Esophagus (tissue), 2 donors: ENCODE measurements around the gene RIPK1. TPM values are rescaled to one million over a fixed set of nuclear protein-coding genes. Genes with fewer than 3 reads are reported as not detected.
"Not testable (repeated sequence)": the region's sequence is repeated elsewhere in the genome, so short reads cannot be mapped to it uniquely, and the experiment has no call there.

ENCODE experiments used
- H3K27ac ChIP-seq, 2 donors: one replicate each; pipeline ENCODE4 v1.5.1; 2013; ENCODE audit warnings: low read depth in 2 of 2, mild to moderate bottlenecking in 2 of 2, inconsistent platforms in 1 of 2, low read length in 1 of 2, moderate library complexity in 1 of 2
- H3K27me3 ChIP-seq, 2 donors: one replicate each; pipeline ENCODE4 v1.6.1; 2013; ENCODE audit warnings: low read length in 2 of 2, control low read depth in 1 of 2, mild to moderate bottlenecking in 1 of 2; ENCODE audit not compliant: insufficient read depth in 2 of 2, control insufficient read depth in 1 of 2
- H3K36me3 ChIP-seq, 2 donors: one replicate each; pipeline ENCODE4 v1.6.1; 2013; ENCODE audit warnings: low read length in 1 of 2; ENCODE audit not compliant: control insufficient read depth in 2 of 2, insufficient read depth in 2 of 2
- H3K4me1 ChIP-seq, 2 donors: one replicate each; pipeline ENCODE4 v1.6.1; 2013; ENCODE audit warnings: low read length in 1 of 2; ENCODE audit not compliant: control insufficient read depth in 2 of 2, insufficient read depth in 2 of 2
- H3K4me3 ChIP-seq, 2 donors: one replicate each; pipeline ENCODE4 v1.5.1; 2013; ENCODE audit warnings: low read length in 2 of 2, mild to moderate bottlenecking in 2 of 2, low read depth in 1 of 2, moderate library complexity in 1 of 2
- H3K9me3 ChIP-seq, 2 donors: one replicate each; pipeline ENCODE4 v1.6.1; 2013; ENCODE audit warnings: mild to moderate bottlenecking in 2 of 2, low read depth in 1 of 2, low read length in 1 of 2, moderate library complexity in 1 of 2; ENCODE audit not compliant: control insufficient read depth in 2 of 2, insufficient read depth in 1 of 2
- WGBS, 2 donors: extraction: QIAGEN DNeasy Blood & Tissue Kit; methylation state at CpG; one replicate each; pipeline ENCODE4 v1.1.7; 2013; 5-methylcytosine and 5-hydroxymethylcytosine counted together
- polyA plus RNA-seq, 2 donors: library from polyadenylated mRNA; stranded (reverse); fragments of 200-250 nt; gene quantifications; one replicate each; pipeline ENCODE4 v1.2.3, GENCODE V29; 2013
- donor health status: healthy with polysubstance abuse.
- donor health status: Bipolar disorder and iron deficiency.

The RIPK1 gene
- polyA plus RNA-seq, 2 donors, result 11.1 to 13.3 TPM

- WGBS, 2 donors, result 55 to 57% methylated on average over 5 to 6 of the region's 6 CpGs
- H3K4me3 ChIP-seq, H3K4me1 ChIP-seq, H3K9me3 ChIP-seq, H3K27me3 ChIP-seq, H3K36me3 ChIP-seq: not testable (repeated sequence)
- peak overlapping the region in 1 of 2 donors; percentile 53 for H3K27ac ChIP-seq
These were observed 87.1 kb downstream of the RIPK1 start for GRCh38 chr6:3155416-3155815.

GRCh38 chr6:3156184-3157130, 88.2 kb downstream of the RIPK1 start:
- not testable (repeated sequence) for H3K9me3 ChIP-seq, H3K27me3 ChIP-seq, H3K4me1 ChIP-seq, H3K36me3 ChIP-seq
- H3K4me3 ChIP-seq, result peak overlapping the region; percentile 80 to 85
- H3K27ac ChIP-seq, result peak overlapping the region; percentile 44 to 91
- 9 to 11% methylated on average over 27 to 29 of the region's 32 CpGs for whole genome bisulfite sequencing, 2 donors

GRCh38 chr6:3157131-3157933, 89.0 kb downstream of the RIPK1 start, which contains the start of gene TUBB2A:
Gene TUBB2A, minus strand, starts transcription at chr6:3157544. Its CDS starts 81 bp downstream, at chr6:3157463.
- Histone ChIP-seq H3K4me1 (peaks cover 0 to 2% of the 10 kb centered on the region in 2 donors), H3K4me3 (peak within 1 kb of the TSS; percentile 80 to 85), H3K27ac (peak within 1 kb of the TSS; percentile 91 to 97), H3K27me3 (no peaks in the 10 kb centered on the region), H3K9me3 (no peaks in the 10 kb centered on the region), H3K36me3 (no peaks in the 10 kb centered on the region)
- 1% methylated on average over 59 to 95 of the region's 95 CpGs for WGBS, 2 donors

GRCh38 chr6:3159805-3160781, 91.8 kb downstream of the RIPK1 start:
- no peaks in the 10 kb centered on the region for H3K9me3 ChIP-seq
- H3K27me3 ChIP-seq, result no peaks in the 10 kb centered on the region
- peak overlapping the region; percentile 86 to 94 for H3K27ac ChIP-seq
- H3K36me3 ChIP-seq, result no peaks in the 10 kb centered on the region
- WGBS, 2 donors, result 35 to 39% methylated on average over 31 of the region's 31 CpGs
- H3K4me3 ChIP-seq, result no peak overlapping the region
- peaks cover 0 to 2% of the 10 kb centered on the region in 2 donors for H3K4me1 ChIP-seq

- Histone ChIP-seq H3K27me3 (no peaks in the 10 kb centered on the region), H3K36me3 (no peaks in the 10 kb centered on the region), H3K27ac (peak overlapping the region; percentile 61 to 97), H3K4me1 (no peaks in the 10 kb centered on the region), H3K9me3 (no peaks in the 10 kb centered on the region), H3K4me3 (no peak overlapping the region)
- WGBS, 2 donors, result 48 to 57% methylated on average over 7 of the region's 7 CpGs
These were observed 93.8 kb downstream of the RIPK1 start for GRCh38 chr6:3162067-3162497.

- Histone ChIP-seq H3K27me3 (no peaks in the 10 kb centered on the region), H3K27ac (peak overlapping the region; percentile 95 to 97), H3K4me3 (peak overlapping the region; percentile 50 to 58), H3K36me3 (no peaks in the 10 kb centered on the region), H3K4me1 (no peaks in the 10 kb centered on the region), H3K9me3 (no peaks in the 10 kb centered on the region)
- 0% methylated on average over 68 to 74 of the region's 74 CpGs for WGBS, 2 donors
These were observed 94.4 kb downstream of the RIPK1 start for GRCh38 chr6:3162565-3163247.

GRCh38 chr6:3163248-3163594, 94.9 kb downstream of the RIPK1 start:
- Histone ChIP-seq H3K4me3 (peak overlapping the region; percentile 15 to 50), H3K27ac (peak overlapping the region; percentile 95 to 97), H3K27me3 (no peaks in the 10 kb centered on the region), H3K4me1 (no peaks in the 10 kb centered on the region), H3K36me3 (no peaks in the 10 kb centered on the region), H3K9me3 (no peaks in the 10 kb centered on the region)
- 14 to 18% methylated on average over 13 of the region's 13 CpGs for WGBS, 2 donors

- no peak overlapping the region for H3K27ac ChIP-seq
- no peaks in the 10 kb centered on the region for H3K4me1 ChIP-seq
- no peaks in the 10 kb centered on the region for H3K27me3 ChIP-seq
- H3K4me3 ChIP-seq, result no peak overlapping the region
- 93 to 95% methylated on average over 6 of the region's 6 CpGs for WGBS, 2 donors
- no peaks in the 10 kb centered on the region for H3K36me3 ChIP-seq
- H3K9me3 ChIP-seq, result no peaks in the 10 kb centered on the region
These were observed 96.1 kb downstream of the RIPK1 start for GRCh38 chr6:3164388-3164787.
